Heart left ventricle (tissue), 13 donors: ENCODE data around the gene C21orf91.

Source experiments
- CTCF ChIP-seq, 12 donors: fragments of 200-600 bp; sonication (generic) in 4 of 12; IDR thresholded peaks; one replicate each; pipeline versions ENCODE4 v1.5.0 to v1.8.0; 2018 to 2022; ENCODE audit warnings: antibody characterized with exemption in 12 of 12, mild to moderate bottlenecking in 5 of 12
- POLR2A ChIP-seq, 2 donors: fragments of 450-650 bp; IDR thresholded peaks; one replicate each; pipeline ENCODE4 v1.6.1; 2017; ENCODE audit warnings: antibody characterized with exemption in 2 of 2, mild to moderate bottlenecking in 2 of 2, moderate library complexity in 2 of 2
- donor health status: ischemic (EF 13 %, LVEDD 7.1; RV severe dilation, severe dysfunction).
- donor health status: DM: no; HTN: yes; CAD: no.
- donor health status: DM: no; HTN: no; CAD: no.
- donor health status: ischemic (EF 25% LVEDD 6.9; RV normal size, moderate dysfunction).
- donor health status: ischemic (EF 25% LVEDD 5.7; RV mildly dilated, moderate dysfunction).
- donor health status: ischemic (EF 35%, LVEDD 5.7; RV mildly dilated, moderate dysfunction).
- donor health status: nonischemic (EF 11% LVEDD 7.7; RV severe dilation, severe dysfunction).
- donor health status: DM: yes; HTN: yes; CAD: no.
- donor health status: PGD.
- donor health status: ischemic (EF 29% LVEDD 5.4; RV normal size, mild dysfunction).
- donor health status: nonischemic (EF 23%, LVEDD 6.1; RV moderate dilation, normal function).

- TF ChIP-seq CTCF (IDR thresholded peaks at IDR 0.05) (no peak), POLR2A (IDR thresholded peaks at IDR 0.05) (no peak)
Measured at GRCh38 chr21:17795146-17796036, 23.8 kb downstream of the C21orf91 start.
